ENCODE results near the gene CSH2. TPM values are rescaled to one million over a fixed set of nuclear protein-coding genes. Genes with fewer than 3 reads are reported as not detected.

The CSH2 gene
- total and polyA plus RNA-seq, 2 of the 13 experiments (the other 11 are each of a cell fraction or from before 2014, with no cell fraction given), result not detected

DNA sequence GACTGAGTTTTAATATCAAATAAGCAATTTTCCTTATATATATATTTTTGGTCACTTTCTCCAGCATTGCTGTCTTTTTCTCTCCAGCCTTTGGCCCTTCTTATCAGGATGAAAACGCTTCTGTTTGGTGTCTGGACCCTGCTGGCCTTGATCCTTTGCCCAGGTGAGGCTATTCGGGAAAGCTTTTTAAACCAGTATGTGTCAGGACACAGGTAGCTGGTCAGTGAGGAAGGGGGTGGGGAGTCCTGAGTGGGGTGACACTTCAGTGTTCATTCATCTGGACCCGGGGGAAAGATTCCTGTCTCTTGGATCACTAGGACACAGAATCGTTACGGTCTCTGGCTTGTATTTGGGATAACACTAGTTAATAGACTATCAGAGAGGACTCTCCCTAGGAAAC lies 18.8 kb downstream of the CSH2 start (continued):
- no peak for TF ChIP-seq ZFP41 (CRISPR knock-in tag; IDR thresholded peaks at IDR 0.05; ENCODE audit: borderline replicate concordance)
- TF ChIP-seq, protein P1, sequence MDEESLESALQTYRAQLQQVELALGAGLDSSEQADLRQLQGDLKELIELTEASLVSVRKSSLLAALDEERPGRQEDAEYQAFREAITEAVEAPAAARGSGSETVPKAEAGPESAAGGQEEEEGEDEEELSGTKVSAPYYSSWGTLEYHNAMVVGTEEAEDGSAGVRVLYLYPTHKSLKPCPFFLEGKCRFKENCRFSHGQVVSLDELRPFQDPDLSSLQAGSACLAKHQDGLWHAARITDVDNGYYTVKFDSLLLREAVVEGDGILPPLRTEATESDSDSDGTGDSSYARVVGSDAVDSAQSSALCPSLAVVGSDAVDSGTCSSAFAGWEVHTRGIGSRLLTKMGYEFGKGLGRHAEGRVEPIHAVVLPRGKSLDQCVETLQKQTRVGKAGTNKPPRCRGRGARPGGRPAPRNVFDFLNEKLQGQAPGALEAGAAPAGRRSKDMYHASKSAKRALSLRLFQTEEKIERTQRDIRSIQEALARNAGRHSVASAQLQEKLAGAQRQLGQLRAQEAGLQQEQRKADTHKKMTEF (CRISPR knock-in tag; IDR thresholded peaks at IDR 0.05), result 0 out of 2 replicates have a peak, but pooled peaks have one; percentile 16
- no peak for TF ChIP-seq HINFP (CRISPR knock-in tag; IDR thresholded peaks at IDR 0.05; ENCODE audit: low read depth)
- no peak for TF ChIP-seq FOXP1 (IDR thresholded peaks at IDR 0.05)
- TF ChIP-seq FOXP1 (CRISPR knock-in tag; IDR thresholded peaks at IDR 0.05), result peak; percentile 10; the same call in 1 of the 2 replicates
- no peak for TF ChIP-seq ZNF720 (CRISPR knock-in tag; IDR thresholded peaks at IDR 0.05)
- TF ChIP-seq, protein P2, sequence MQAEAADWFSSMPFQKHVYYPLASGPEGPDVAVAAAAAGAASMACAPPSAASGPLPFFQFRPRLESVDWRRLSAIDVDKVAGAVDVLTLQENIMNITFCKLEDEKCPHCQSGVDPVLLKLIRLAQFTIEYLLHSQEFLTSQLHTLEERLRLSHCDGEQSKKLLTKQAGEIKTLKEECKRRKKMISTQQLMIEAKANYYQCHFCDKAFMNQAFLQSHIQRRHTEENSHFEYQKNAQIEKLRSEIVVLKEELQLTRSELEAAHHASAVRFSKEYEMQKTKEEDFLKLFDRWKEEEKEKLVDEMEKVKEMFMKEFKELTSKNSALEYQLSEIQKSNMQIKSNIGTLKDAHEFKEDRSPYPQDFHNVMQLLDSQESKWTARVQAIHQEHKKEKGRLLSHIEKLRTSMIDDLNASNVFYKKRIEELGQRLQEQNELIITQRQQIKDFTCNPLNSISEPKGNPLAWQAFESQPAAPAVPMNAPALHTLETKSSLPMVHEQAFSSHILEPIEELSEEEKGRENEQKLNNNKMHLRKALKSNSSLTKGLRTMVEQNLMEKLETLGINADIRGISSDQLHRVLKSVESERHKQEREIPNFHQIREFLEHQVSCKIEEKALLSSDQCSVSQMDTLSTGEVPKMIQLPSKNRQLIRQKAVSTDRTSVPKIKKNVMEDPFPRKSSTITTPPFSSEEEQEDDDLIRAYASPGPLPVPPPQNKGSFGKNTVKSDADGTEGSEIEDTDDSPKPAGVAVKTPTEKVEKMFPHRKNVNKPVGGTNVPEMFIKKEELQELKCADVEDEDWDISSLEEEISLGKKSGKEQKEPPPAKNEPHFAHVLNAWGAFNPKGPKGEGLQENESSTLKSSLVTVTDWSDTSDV (CRISPR knock-in tag; IDR thresholded peaks at IDR 0.05), result no peak
- TF ChIP-seq ZNF546 (CRISPR knock-in tag; conservative IDR thresholded peaks at IDR 0.05), result no peak
- no peak for TF ChIP-seq ZNF280D (CRISPR knock-in tag; IDR thresholded peaks at IDR 0.05)
- TF ChIP-seq ZNF3 (CRISPR knock-in tag; IDR thresholded peaks at IDR 0.05), result no peak
- TF ChIP-seq ADNP (CRISPR knock-in tag; IDR thresholded peaks at IDR 0.05), result no peak
- TF ChIP-seq TCF7L2 (IDR thresholded peaks at IDR 0.05; ENCODE audit: low read depth, low read length), result no peak
- TF ChIP-seq TEAD3 (CRISPR knock-in tag; optimal IDR thresholded peaks at IDR 0.05; ENCODE audit: borderline replicate concordance), result peak; percentile 23
- TF ChIP-seq ZNF652 (CRISPR knock-in tag; IDR thresholded peaks at IDR 0.05; ENCODE audit: borderline replicate concordance, low read depth), result peak; percentile 37; the same call in 1 of the 2 replicates
- no peak; the same call in 1 of the 2 replicates for TF ChIP-seq ZNF264 (CRISPR knock-in tag; IDR thresholded peaks at IDR 0.05)
- no peak for TF ChIP-seq ZBTB20 (CRISPR knock-in tag; IDR thresholded peaks at IDR 0.05; ENCODE audit: borderline replicate concordance, low read depth)
- no peak for TF ChIP-seq STAT6 (CRISPR knock-in tag; IDR thresholded peaks at IDR 0.05; ENCODE audit: borderline replicate concordance)
- no peak; the same call in 1 of the 2 replicates for TF ChIP-seq KLF12 (CRISPR knock-in tag; IDR thresholded peaks at IDR 0.05; ENCODE audit: borderline replicate concordance)
- no peak for TF ChIP-seq NR2F1 (CRISPR knock-in tag; IDR thresholded peaks at IDR 0.05)
- no peak for TF ChIP-seq ZNF138 (CRISPR knock-in tag; IDR thresholded peaks at IDR 0.05; ENCODE audit: low read depth)
